B cell (primary cell): Measurements from ENCODE around the gene C2CD4A. TPM values are rescaled to one million over a fixed set of nuclear protein-coding genes. Genes with fewer than 3 reads are reported as not detected.
A peak's percentile ranks its signal among the peaks of the same experiment; 100 is the strongest.

Experiments used
- ATAC-seq: fragments of 200-7000 bp; cut with Tn5 transposase; one replicate; pipeline ENCODE4 v1.10.0; 2021; ENCODE audit warnings: low read depth, mild to moderate bottlenecking, moderate number of reproducible peaks, moderate library complexity
- CTCF ChIA-PET: fragments of 350-600 bp; sonication (Branson Sonifier 250); formaldehyde crosslinking; loops from one replicate; lab custom pipeline; 2021; ENCODE audit warnings: antibody characterized with exemption, inconsistent platforms; lab: Charles Lee
- POLR2A ChIA-PET: fragments of 350-600 bp; sonication (Branson Sonifier 250); formaldehyde crosslinking; loops from one replicate; lab custom pipeline; 2021; ENCODE audit warnings: antibody characterized with exemption; lab: Charles Lee
- DNase-seq: peaks from one replicate; pipeline ENCODE4 v3.0.0; 2013
- H2AFZ ChIP-seq: 2 replicates; pipeline ENCODE4 v1.6.1; 2012; ENCODE audit warnings: mild to moderate bottlenecking, low read depth, low read length; ENCODE audit not compliant: insufficient read depth, poor library complexity, severe bottlenecking
- H3K27ac ChIP-seq, 2 donors: 1 replicate in 1 of 2; 2 replicates in 1 of 2; pipeline ENCODE4 v1.5.1; 2012 to 2013; ENCODE audit warnings: low read length in 2 of 2, mild to moderate bottlenecking in 2 of 2, moderate library complexity in 1 of 2
- H3K27me3 ChIP-seq, 4 experiments: fragments of 200-600 bp in 1 of 4; sonication (generic) in 1 of 4; replicated peaks in 1 of 4; 1 replicate in 2 of 4; 2 replicates in 2 of 4; pipeline versions ENCODE4 v1.6.1 to v1.7.0; 2013 to 2016; ENCODE audit warnings: low read length in 3 of 4, mild to moderate bottlenecking in 2 of 4, mixed read lengths in 1 of 4, moderate library complexity in 1 of 4; ENCODE audit not compliant: insufficient read depth in 4 of 4, control insufficient read depth in 3 of 4; ENCODE audit errors: control extremely low read depth in 1 of 4
- H3K36me3 ChIP-seq, 2 experiments: replicated peaks in 1 of 2; 1 replicate in 1 of 2; 2 replicates in 1 of 2; pipeline versions ENCODE4 v1.6.1 to v1.7.1; 2013; ENCODE audit warnings: low read length in 1 of 2; ENCODE audit not compliant: insufficient read depth in 2 of 2, control insufficient read depth in 1 of 2; ENCODE audit errors: control extremely low read depth in 1 of 2, extremely low read depth in 1 of 2
- H3K4me1 ChIP-seq, 2 donors: fragments of 200-600 bp in 1 of 2; sonication (generic) in 1 of 2; 1 replicate in 1 of 2; 2 replicates in 1 of 2; pipeline versions ENCODE4 v1.5.1 to v1.6.1; 2013 to 2017; ENCODE audit warnings: low read length in 2 of 2; ENCODE audit not compliant: control insufficient read depth in 2 of 2, insufficient read depth in 2 of 2
- H3K4me2 ChIP-seq: replicated peaks from 2 replicates; pipeline ENCODE3; 2012; ENCODE audit warnings: mild to moderate bottlenecking, low read depth, low read length; ENCODE audit not compliant: poor library complexity, severe bottlenecking
- H3K4me3 ChIP-seq, 5 experiments: fragments of 200-600 bp in 1 of 5; sonication (generic) in 1 of 5; 1 replicate in 3 of 5; 2 replicates in 2 of 5; pipeline versions ENCODE4 v1.5.1 to v1.7.0; 2011 to 2016; ENCODE audit warnings: low read length in 4 of 5, mild to moderate bottlenecking in 4 of 5, low read depth in 2 of 5, control low read depth in 1 of 5, moderate library complexity in 1 of 5; ENCODE audit not compliant: insufficient read depth in 1 of 5; ENCODE audit errors: control extremely low read depth in 1 of 5, extremely low read depth in 1 of 5
- H3K79me2 ChIP-seq: fragments of 200-600 bp; sonication (generic); one replicate; pipeline ENCODE4 v1.6.0; 2016; ENCODE audit warnings: low read length; ENCODE audit not compliant: control insufficient read depth, insufficient read depth
- H3K9ac ChIP-seq: fragments of 200-600 bp; sonication (generic); 2 replicates; pipeline ENCODE4 v1.6.1; 2017; ENCODE audit warnings: mild to moderate bottlenecking, low read length, moderate library complexity
- H3K9me3 ChIP-seq, 3 donors: one replicate each; pipeline versions ENCODE4 v1.6.1 to v1.7.1; 2013; ENCODE audit warnings: low read length in 2 of 3; ENCODE audit not compliant: control insufficient read depth in 2 of 3, insufficient read depth in 1 of 3; ENCODE audit errors: control extremely low read depth in 1 of 3
- H4K20me1 ChIP-seq: 2 replicates; pipeline ENCODE4 v1.6.0; 2012; ENCODE audit warnings: mild to moderate bottlenecking, low read length; ENCODE audit not compliant: insufficient read depth, control insufficient read depth, poor library complexity, severe bottlenecking
- H3K27ac Mint-ChIP-seq: one replicate; pipeline ENCODE4 v1.8.0; 2021; ENCODE audit warnings: mixed read lengths
- H3K27me3 Mint-ChIP-seq: one replicate; pipeline ENCODE4 v1.8.0; 2021; ENCODE audit warnings: mixed read lengths
- H3K4me1 Mint-ChIP-seq: one replicate; pipeline ENCODE4 v1.8.0; 2021; ENCODE audit warnings: mixed read lengths
- H3K4me3 Mint-ChIP-seq: one replicate; pipeline ENCODE4 v1.8.0; 2021; ENCODE audit warnings: mixed read lengths
- H3K9me3 Mint-ChIP-seq: one replicate; pipeline ENCODE4 v1.8.0; 2022; ENCODE audit warnings: mixed read lengths; ENCODE audit not compliant: insufficient read depth
- EZH2 ChIP-seq: IDR thresholded peaks from 2 replicates; pipeline ENCODE4 v1.6.1; 2012; ENCODE audit warnings: borderline replicate concordance, low read depth, mild to moderate bottlenecking, moderate library complexity, low read length; ENCODE audit not compliant: insufficient read depth, poor library complexity, severe bottlenecking
- WGBS: methylation state at CpG from one replicate; pipeline ENCODE4 v1.1.5; 2013; ENCODE audit warnings: missing lambda C conversion rate; ENCODE audit not compliant: insufficient coverage; 5-methylcytosine and 5-hydroxymethylcytosine counted together
- intact Hi-C: fragments of 100-400 bp; cut with micrococcal nuclease; formaldehyde crosslinking; loops from one replicate; pipeline ENCODE4 v1.10.0; 2022
- polyA plus RNA-seq: library from polyadenylated mRNA; depleted of rRNA; stranded (reverse); fragments of >200 nt; gene quantifications from 2 replicates; pipeline ENCODE4 v1.2.3, GENCODE V29; 2012
- total RNA-seq, 2 donors: library from RNA; stranded (reverse); fragments of 120-200 nt in 1 of 2; gene quantifications; 1 replicate in 1 of 2; 2 replicates in 1 of 2; pipeline versions ENCODE4 v1.2.3 to v1.2.4, GENCODE V29; 2013 to 2022
- TF ChIP-seq, protein P1 (sequence below): fragments of 200-600 bp; IDR thresholded peaks from one replicate; pipeline ENCODE4 v1.8.0; 2022; ENCODE audit warnings: antibody characterized with exemption, mild to moderate bottlenecking

Gene C2CD4A
- total and polyA plus RNA-seq, 2 donors (not counting 1 experiment from before 2014, with no cell fraction given) = not detected

DNA sequence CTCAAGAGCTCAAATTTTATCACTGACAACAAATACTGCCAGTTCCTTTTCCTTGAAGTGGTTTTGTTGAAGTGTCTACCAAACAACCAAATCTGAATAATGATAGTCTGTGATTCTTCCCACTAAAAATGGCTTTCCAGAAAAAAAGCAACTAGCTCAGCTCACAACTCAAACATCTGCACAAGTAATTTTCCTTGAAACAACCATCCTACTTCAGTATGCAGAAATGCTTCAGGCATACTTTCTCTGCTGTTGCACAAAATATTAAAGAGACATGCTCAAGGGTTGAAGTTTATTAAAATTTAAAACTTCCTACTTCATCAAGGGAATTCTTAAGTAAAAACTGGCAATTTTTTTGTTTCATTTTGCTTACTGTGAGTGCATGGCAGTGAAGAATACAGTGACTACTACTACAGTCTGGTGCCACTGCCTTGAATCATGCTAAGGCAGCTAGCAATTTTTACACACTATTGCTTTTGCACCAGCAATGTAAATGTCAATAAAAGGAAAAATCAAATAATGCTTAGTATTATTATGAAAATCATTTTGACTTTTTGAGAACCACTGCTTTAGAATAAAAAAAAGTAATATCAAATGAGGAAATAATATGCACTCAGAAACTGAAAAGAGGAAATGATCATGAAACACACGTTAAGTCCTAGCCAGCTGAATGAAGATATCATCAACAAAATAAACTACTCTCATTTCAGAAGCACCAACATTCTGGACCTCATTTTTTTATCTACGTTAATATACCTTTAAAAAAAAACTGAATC is 40.1 kb upstream of the C2CD4A start:
- peak; percentile 16 for DNase-seq
- intact Hi-C loops = loop anchor here (1.0 to 2.0 kb wide), 2 partner anchors 20 to 33 kb away; no protein-coding TSS in a partner anchor
- WGBS = no CpG with 5 or more reads among the region's 2 CpGs
- Histone ChIP-seq H3K79me2 (no peaks in the 10 kb centered on the region), H3K27me3 (no peaks in the 10 kb centered on the region), H3K36me3 (peaks cover 7 to 42% of the 10 kb centered on the region in 2 experiments), H2AFZ (no peak overlapping the region), H3K4me2 (peak overlapping the region; percentile 49), H3K4me3 (no peak overlapping the region), H3K9ac (no peak overlapping the region), H3K4me1 (peaks cover 0 to 18% of the 10 kb centered on the region in 2 donors), H3K27ac (peak overlapping the region in 1 of 2 donors; percentile 76), H3K9me3 (no peaks in the 10 kb centered on the region), H4K20me1 (no peaks in the 10 kb centered on the region)
- Mint-ChIP-seq H3K4me3 (peak overlapping the region; percentile 76), H3K9me3 (no peaks in the 10 kb centered on the region), H3K27ac (peak overlapping the region; percentile 72), H3K4me1 (peaks cover 34% of the 10 kb centered on the region), H3K27me3 (no peaks in the 10 kb centered on the region)
- POLR2A ChIA-PET = interaction anchor here (1.0 kb wide), 1 partner anchor 34 kb away, joined by 4 read pairs; the partner anchor contains the start of gene VPS13C
- TF ChIP-seq, protein P1, sequence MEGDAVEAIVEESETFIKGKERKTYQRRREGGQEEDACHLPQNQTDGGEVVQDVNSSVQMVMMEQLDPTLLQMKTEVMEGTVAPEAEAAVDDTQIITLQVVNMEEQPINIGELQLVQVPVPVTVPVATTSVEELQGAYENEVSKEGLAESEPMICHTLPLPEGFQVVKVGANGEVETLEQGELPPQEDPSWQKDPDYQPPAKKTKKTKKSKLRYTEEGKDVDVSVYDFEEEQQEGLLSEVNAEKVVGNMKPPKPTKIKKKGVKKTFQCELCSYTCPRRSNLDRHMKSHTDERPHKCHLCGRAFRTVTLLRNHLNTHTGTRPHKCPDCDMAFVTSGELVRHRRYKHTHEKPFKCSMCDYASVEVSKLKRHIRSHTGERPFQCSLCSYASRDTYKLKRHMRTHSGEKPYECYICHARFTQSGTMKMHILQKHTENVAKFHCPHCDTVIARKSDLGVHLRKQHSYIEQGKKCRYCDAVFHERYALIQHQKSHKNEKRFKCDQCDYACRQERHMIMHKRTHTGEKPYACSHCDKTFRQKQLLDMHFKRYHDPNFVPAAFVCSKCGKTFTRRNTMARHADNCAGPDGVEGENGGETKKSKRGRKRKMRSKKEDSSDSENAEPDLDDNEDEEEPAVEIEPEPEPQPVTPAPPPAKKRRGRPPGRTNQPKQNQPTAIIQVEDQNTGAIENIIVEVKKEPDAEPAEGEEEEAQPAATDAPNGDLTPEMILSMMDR = no peak
- no peak for TF ChIP-seq EZH2
- peak; percentile 77 for ATAC-seq
- CTCF ChIA-PET = interaction anchor here (1.1 to 3.9 kb wide), 7 partner anchors 26 to 48 kb away, joined by 3 to 37 read pairs (median 5); partner anchors contain the start of genes C2CD4A and VPS13C

DNA sequence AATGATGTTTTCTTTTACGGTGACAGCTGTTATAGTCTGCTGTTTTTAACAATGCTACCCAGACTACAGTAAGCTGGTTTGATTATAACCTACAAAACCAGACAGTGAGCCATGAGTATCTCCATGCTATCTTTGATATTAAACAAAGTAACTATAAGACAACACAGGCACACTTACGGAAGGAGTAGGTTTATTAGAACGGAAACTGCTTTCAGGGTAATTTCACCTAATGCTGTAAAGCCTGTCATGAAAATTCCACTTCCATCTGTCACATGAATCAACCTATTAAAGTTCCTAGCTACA is 39.6 kb upstream of the C2CD4A start:
- CTCF ChIA-PET = interaction anchor here (1.1 to 3.9 kb wide), 6 partner anchors 26 to 47 kb away, joined by 3 to 37 read pairs (median 6); partner anchors contain the start of gene VPS13C
- Mint-ChIP-seq H3K4me1 (peaks cover 34% of the 10 kb centered on the region), H3K9me3 (no peaks in the 10 kb centered on the region), H3K27me3 (no peaks in the 10 kb centered on the region), H3K27ac (peak overlapping the region; percentile 72), H3K4me3 (peak overlapping the region; percentile 76)
- ATAC-seq = no peak
- no CpG with 5 or more reads among the region's 3 CpGs for WGBS
- Histone ChIP-seq H3K9ac (no peak overlapping the region), H4K20me1 (no peaks in the 10 kb centered on the region), H3K36me3 (peaks cover 7 to 42% of the 10 kb centered on the region in 2 experiments), H3K27ac (peak overlapping the region in 1 of 2 donors; percentile 76), H3K4me1 (peaks cover 0 to 18% of the 10 kb centered on the region in 2 donors), H3K4me3 (peak overlapping the region in 1 of 5 experiments; percentile 18), H3K9me3 (no peaks in the 10 kb centered on the region), H2AFZ (peak overlapping the region; percentile 13), H3K27me3 (no peaks in the 10 kb centered on the region), H3K79me2 (no peaks in the 10 kb centered on the region), H3K4me2 (peak overlapping the region; percentile 49)
- intact Hi-C loops = loop anchor here (1.0 to 2.0 kb wide), 2 partner anchors 20 to 32 kb away; no protein-coding TSS in a partner anchor
- TF ChIP-seq, protein P1 = no peak
- no peak for TF ChIP-seq EZH2
- POLR2A ChIA-PET = interaction anchor here (1.0 kb wide), 1 partner anchor 33 kb away, joined by 4 read pairs; the partner anchor contains the start of gene VPS13C
- no peak for DNase-seq
